NB4 (cell line): Measurements from ENCODE around the gene LYPD5.
"Not testable (repeated sequence)": the region's sequence is repeated elsewhere in the genome, so short reads cannot be mapped to it uniquely, and the experiment has no call there.

Source experiments
- DNase-seq: peaks from one replicate; pipeline ENCODE4 v3.0.0; 2010; ENCODE audit warnings: low read depth
- H3K4me3 ChIP-seq: one replicate; pipeline ENCODE4 v1.5.1; 2011; ENCODE audit warnings: mild to moderate bottlenecking, low read depth, low read length, moderate library complexity
- MYC ChIP-seq: IDR thresholded peaks from 2 replicates; pipeline ENCODE4 v1.6.1; 2011; ENCODE audit warnings: low read depth, low read length
- POLR2A ChIP-seq: IDR thresholded peaks from 2 replicates; pipeline ENCODE4 v1.6.1; 2011; ENCODE audit warnings: mild to moderate bottlenecking; ENCODE audit not compliant: insufficient read length; ENCODE audit errors: extremely low read depth
- TF ChIP-seq, protein P1 (sequence below): IDR thresholded peaks from 2 replicates; pipeline ENCODE4 v1.6.1; 2011; ENCODE audit warnings: low read depth, low read length
- TF ChIP-seq, protein P2 (sequence below): IDR thresholded peaks from one replicate; pipeline ENCODE4 v1.5.1; 2012; ENCODE audit warnings: low read depth, low read length

Gene LYPD5

DNA sequence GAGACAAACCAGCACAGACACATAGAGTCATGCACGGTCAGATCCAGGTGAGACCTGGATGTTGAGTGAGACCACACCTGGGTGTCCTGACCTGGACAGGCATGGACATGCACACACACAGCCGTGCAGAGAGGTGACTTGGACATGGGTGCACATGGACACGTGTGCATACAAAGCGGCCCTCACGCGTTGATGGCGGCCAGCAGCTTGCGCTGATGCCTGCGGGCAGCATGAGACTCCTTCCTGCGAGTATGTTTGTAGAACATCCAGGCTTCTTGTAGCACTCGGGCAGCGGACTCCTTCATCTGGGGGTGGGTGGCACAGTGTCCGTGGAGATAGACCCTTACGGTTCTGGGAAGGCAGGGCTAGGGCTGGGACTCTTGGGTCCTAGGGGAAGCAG is 33.0 kb downstream of the LYPD5 start:
- DNase-seq = no peak
- no peak overlapping the region for H3K4me3 ChIP-seq
- TF ChIP-seq, protein P1, sequence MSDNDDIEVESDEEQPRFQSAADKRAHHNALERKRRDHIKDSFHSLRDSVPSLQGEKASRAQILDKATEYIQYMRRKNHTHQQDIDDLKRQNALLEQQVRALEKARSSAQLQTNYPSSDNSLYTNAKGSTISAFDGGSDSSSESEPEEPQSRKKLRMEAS = no peak
- TF ChIP-seq, protein P2, sequence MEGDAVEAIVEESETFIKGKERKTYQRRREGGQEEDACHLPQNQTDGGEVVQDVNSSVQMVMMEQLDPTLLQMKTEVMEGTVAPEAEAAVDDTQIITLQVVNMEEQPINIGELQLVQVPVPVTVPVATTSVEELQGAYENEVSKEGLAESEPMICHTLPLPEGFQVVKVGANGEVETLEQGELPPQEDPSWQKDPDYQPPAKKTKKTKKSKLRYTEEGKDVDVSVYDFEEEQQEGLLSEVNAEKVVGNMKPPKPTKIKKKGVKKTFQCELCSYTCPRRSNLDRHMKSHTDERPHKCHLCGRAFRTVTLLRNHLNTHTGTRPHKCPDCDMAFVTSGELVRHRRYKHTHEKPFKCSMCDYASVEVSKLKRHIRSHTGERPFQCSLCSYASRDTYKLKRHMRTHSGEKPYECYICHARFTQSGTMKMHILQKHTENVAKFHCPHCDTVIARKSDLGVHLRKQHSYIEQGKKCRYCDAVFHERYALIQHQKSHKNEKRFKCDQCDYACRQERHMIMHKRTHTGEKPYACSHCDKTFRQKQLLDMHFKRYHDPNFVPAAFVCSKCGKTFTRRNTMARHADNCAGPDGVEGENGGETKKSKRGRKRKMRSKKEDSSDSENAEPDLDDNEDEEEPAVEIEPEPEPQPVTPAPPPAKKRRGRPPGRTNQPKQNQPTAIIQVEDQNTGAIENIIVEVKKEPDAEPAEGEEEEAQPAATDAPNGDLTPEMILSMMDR = no peak
- TF ChIP-seq POLR2A = no peak
- TF ChIP-seq MYC = no peak

DNA sequence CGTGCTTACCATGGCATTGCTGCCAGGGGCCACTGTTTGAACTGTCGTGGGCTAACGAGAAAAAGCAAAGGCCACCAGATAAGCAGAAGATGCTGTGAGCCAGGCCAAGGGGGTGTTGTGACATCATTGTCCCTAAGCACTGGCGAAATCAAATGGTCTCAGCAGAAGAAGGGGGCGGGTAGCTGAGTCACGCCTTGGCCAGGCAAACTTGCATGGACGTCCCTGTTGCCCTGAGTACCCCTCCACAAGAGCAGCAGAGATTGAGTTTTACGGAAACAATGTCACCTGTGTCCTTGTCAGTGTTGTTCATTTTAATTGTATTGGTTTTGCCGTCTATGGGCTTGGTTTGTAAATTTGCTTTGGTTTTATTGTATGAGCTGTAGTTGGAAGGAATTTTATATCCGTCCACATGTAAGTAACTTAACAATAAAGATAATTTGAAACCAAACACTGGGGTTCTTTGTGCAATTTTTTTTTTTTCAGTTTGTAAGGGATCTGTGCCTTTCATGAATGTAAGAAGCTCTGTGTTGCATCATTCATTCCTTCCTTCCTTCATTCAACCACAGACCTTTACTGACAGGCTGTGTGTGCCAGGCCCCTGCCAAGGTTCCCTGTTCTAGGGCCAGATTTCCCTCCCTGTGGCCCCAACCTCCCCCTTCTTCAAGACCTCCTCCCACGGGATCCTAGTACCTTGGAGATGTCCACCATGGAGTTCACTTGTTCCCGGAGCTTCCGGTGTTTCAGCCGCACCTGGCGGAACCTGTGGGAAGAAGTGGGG is 33.8 kb downstream of the LYPD5 start:
- DNase-seq = peak; percentile 79
- no peak for TF ChIP-seq MYC
- TF ChIP-seq POLR2A = no peak
- TF ChIP-seq, protein P1 = no peak
- TF ChIP-seq, protein P2 = no peak

DNA sequence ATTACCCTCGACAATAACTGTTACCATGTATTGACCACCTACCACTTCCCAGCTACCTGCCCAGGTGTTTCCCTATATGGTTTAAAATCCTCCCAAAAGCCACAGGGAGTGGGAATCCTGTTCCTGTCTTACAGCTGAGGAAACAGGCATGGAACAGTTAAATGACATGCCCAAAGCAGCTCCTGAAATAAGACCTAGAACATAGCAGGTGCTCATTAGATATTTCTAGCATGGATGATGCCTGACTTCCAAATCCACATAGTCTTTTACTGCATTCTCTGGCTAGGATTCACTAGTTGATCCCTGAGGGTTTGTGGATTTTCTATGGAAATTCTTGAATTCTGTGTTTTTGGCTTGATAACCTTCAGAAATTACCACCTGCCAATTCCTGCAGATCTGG is 34.4 kb downstream of the LYPD5 start:
- H3K4me3 ChIP-seq = no peak overlapping the region
- no peak for DNase-seq
- no peak for TF ChIP-seq POLR2A
- TF ChIP-seq, protein P1 = no peak

More for the DNA sequence above, 33.8 kb downstream of the LYPD5 start:
- no peak overlapping the region for H3K4me3 ChIP-seq

DNA sequence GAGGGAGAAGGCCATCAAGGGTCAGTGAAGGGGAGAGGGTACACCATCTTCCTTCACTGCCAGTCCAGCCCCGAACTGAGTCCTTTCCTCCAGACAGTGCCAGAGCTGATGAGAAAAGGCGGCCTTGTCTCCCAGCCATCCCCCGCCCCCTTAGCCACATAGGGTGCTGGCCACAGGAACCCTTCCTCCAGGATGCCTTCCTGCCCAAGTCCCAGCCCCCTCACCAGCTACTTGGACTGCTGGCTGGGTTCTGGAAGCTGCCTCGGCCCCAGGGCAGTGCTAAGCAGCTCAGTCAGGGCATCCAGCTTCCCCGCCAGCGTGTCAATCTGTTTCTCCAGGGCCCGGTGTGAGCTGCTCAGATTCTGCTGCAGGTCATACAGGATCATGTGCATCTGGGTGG is 34.9 kb downstream of the LYPD5 start:
- no peak overlapping the region for H3K4me3 ChIP-seq
- DNase-seq = no peak
- TF ChIP-seq MYC (no peak), POLR2A (no peak)
- TF ChIP-seq, protein P1 = no peak
- TF ChIP-seq, protein P2 = no peak

DNA sequence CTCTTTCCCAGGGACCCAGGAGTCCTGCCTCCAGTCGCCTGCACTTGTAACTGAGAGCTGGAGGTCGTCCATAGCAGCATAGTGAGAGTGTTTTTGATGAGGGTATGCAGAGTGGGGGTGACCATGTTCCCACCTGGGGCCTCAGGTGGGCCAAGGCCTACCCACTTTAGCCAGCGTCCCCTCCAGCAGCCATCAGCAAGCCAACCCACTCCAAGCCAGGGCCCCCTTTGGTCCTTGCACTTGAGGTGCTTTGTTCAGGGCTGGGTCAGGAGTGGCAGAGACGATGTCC is 35.5 kb downstream of the LYPD5 start:
- H3K4me3 ChIP-seq = no peak overlapping the region
- no peak for TF ChIP-seq MYC
- TF ChIP-seq, protein P2 = no peak
- TF ChIP-seq, protein P1 = no peak
- no peak for DNase-seq

DNA sequence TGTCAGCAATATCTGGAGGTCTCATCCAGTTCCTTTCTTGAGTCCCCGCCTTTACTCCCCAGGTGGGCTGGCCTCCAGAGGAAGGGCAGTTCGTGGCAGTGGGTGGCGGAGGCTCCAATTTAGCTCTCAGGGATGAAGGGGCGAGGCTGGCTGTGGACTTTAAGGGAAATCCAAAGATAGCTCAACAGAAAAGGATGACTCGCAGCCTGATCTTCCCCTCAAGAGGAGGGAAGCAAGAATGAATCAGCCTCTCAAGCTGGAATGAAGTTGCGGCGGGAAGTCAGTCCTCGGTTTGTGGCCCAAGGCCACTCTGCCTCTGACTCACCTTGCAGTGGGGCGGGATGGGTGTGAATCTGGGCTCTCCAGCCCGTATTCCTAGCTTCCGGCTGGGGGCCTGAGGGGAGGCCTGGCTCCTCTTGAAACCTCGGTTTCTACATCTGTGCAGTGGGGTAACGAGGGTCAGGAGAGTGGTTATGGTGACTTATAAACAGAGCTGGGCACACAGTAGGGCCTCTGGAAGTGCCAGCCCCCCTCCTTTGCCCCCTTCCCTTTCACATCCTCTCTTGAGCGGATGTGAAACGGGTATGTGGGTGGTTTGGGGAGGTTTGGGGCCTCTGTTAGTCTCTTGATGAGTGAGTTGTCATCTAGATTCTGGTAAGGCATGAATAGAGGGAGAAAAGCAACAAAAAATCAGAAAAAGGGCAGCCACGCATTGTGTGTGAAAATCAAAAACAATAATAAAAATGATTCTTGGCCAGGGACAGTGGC is 37.0 kb downstream of the LYPD5 start:
- DNase-seq = peak; percentile 75
- H3K4me3 ChIP-seq = no peak overlapping the region
- TF ChIP-seq MYC (no peak), POLR2A (no peak)
- TF ChIP-seq, protein P1 = no peak
- TF ChIP-seq, protein P2 = no peak

DNA sequence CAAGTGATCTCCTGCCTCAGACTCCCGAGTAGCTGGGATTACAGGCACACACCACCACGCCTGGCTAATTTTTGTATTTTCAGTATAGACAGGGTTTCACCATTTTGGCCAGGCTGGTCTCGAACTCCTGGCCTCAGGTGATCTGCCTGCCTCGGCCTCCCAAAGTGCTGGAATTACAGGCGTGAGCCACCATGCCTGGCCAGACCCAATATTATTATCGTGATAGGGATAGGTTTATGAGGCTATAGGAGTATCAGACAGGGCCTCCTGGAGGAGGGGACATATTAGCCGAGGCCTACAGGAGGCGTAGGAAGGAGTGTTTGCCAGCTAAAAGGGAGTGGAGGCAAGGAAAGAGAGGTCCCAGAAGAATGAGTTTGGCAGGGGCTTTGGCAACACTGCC is 37.6 kb downstream of the LYPD5 start:
- DNase-seq, H3K4me3 ChIP-seq: not testable (repeated sequence)
